ENCODE measurements around the gene ANKS6.

Gene ANKS6

DNA sequence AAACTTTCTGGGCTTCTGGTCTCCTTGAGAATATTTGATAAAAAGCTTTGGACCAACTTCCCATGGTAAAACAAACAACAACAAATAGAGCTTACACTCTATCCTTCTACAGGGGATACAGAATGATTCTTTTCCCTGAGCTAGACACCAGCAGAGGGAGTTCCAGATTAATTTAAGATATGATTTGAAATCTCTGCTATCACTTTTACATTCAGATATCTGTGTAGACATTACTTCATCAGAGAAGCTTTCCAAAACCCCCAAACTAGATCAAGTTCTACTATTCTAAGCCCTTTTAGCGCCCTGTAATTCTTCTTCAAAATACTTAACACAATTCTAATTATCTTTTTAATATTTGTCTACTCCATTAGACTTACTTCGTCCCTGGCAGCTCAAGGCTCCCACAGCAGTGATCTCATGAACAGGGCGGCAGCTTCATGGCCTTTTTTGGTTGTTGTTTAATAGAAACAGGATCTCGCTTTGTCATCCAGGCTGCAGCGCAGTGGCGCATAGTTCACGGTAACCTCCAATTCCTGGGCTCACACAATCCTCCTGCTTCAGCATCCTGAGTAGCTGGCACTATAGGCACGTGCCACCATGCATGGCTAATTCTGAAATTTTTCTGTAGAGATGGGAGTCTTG is 10.2 kb upstream of the ANKS6 start:
- Mint-ChIP-seq H3K4me1 (ENCODE audit: low read depth) (peaks cover 31% of the 10 kb centered on the region), H3K36me3 (peaks cover 2% of the 10 kb centered on the region), H3K9me3 (ENCODE audit: low read depth) (no peaks in the 10 kb centered on the region), H3K4me3 (peak overlapping the region; percentile 87), H3K27ac (no peak overlapping the region), H3K27me3 (peaks cover 1% of the 10 kb centered on the region)

DNA sequence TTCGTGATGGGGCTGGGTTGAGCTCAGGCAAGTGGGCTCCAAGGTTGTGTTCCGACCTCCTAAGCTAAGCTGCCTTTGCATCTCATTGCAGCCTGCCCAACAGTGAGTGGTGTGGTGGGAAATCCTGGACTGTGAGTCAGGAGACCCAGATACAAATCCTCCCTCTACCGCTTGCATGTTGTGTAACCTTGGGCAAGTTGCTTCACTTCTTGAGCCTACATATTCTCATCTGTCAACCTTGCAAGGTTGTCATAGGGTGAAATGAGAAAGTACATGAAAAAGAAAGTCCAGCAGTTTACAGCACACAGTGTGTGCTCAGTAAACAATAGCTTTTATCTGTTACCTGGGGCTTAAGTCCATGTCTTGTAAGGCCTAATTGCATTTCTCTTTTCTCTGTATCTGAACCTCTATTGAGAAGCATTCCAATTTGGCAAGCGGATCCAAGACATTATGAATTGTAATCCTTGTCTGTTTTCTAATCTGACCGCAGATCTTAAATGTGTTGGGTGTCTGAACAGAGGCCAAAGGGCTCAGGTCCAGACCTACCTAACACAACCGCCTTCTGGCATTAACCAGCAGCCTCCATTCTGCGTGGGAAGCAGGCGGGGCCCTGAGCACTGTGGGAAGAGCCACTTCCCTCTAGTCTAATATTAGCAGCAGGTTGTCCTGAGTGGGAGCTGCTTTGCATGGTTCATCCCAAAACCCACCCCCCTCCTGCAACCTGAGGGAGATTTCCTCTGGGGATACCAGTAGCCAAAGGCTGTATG is 9.3 kb upstream of the ANKS6 start:
- Mint-ChIP-seq H3K27ac (no peak overlapping the region), H3K4me3 (no peak overlapping the region), H3K4me1 (ENCODE audit: low read depth) (peaks cover 24% of the 10 kb centered on the region), H3K9me3 (ENCODE audit: low read depth) (no peaks in the 10 kb centered on the region), H3K36me3 (no peaks in the 10 kb centered on the region), H3K27me3 (peaks cover 1% of the 10 kb centered on the region)

DNA sequence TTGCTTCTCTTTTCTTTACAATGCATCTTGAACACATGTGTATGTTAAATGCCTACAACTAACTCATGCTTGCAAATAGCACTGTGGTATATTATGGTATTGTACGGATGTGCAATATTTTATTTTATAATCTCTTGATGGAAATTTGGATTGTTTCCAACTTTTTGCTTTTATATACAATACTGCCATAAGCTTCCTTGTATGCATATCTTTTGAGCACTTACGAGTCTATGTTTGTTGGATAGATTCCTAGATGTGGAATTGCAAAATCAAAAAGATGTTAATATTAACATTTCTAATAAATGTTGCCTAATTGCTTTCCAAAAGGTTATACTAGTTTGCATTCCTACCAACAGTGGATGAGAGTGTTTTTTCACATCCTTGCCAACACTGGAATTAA is 7.7 kb upstream of the ANKS6 start:
- Mint-ChIP-seq H3K27ac (no peak overlapping the region), H3K4me1 (ENCODE audit: low read depth) (peaks cover 16% of the 10 kb centered on the region), H3K4me3 (no peak overlapping the region), H3K36me3 (no peaks in the 10 kb centered on the region), H3K27me3 (peaks cover 1% of the 10 kb centered on the region), H3K9me3 (ENCODE audit: low read depth) (no peaks in the 10 kb centered on the region)

DNA sequence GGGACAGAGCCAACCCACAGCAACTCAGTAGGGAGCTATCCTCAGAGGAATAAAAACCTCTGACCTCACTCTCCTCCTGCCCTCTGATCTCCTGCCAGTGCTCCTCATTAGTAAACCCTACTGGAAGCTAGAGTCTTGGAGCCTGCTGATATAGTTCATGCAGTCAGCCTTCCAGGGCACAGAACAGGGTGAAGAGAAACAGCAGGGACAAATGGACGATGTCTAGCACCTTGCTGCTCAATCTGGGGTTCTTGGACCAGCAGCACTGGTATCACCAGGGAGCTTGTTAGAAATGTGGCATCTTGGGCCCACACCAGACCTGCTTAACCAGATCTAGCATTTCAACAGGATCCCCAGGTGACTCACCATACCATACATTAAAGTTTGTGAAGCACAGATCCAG is 5.6 kb upstream of the ANKS6 start:
- Mint-ChIP-seq H3K9me3 (ENCODE audit: low read depth) (no peaks in the 10 kb centered on the region), H3K4me1 (ENCODE audit: low read depth) (peaks cover 6% of the 10 kb centered on the region), H3K36me3 (peaks cover 2% of the 10 kb centered on the region), H3K27ac (no peak overlapping the region), H3K27me3 (peaks cover 3% of the 10 kb centered on the region), H3K4me3 (no peak overlapping the region)

DNA sequence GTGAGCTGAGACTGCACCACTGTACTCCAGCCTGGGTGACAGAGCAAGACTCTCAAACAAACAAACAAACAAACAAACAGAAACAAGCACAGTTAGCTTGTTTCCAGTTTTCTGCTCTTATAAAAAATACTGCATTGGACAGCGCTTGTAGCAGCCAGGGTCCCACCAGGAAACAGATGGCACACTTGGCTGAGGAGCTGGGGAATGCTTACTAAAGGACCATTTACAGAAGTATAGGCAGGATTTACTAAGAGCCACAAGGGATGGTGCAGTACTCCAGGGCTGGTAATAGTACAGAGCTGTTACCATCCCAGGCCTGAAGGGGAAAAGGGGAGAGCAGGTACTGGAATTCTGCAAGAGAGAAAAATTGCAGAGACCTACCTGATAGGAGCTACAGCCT is 5.2 kb upstream of the ANKS6 start:
- H3K4me1 Mint-ChIP-seq (ENCODE audit: low read depth): peaks cover 4% of the 10 kb centered on the region
- H3K9me3 Mint-ChIP-seq (ENCODE audit: low read depth): no peaks in the 10 kb centered on the region
- H3K27ac Mint-ChIP-seq: no peak overlapping the region
- H3K36me3 Mint-ChIP-seq: peaks cover 2% of the 10 kb centered on the region
- H3K4me3 Mint-ChIP-seq: no peak overlapping the region
- H3K27me3 Mint-ChIP-seq: peaks cover 3% of the 10 kb centered on the region

DNA sequence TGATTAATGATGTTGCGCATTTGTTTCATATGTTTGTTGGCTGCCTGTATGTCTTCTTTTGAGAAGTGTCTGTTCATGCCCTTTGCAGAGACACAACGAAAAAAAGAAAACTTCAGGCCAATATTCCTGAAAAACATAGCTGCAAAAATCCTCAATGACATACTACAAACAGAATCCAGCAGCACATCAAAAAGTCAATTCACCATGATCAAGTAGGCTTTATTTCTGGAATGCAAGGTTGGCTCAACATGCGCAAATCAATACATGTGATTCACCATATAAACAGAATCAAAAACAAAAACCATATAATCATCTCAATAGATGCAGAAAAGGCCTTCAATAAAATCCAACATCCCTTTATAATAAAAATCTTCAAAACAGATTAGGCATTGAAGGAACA is 1.9 kb upstream of the ANKS6 start:
- Mint-ChIP-seq H3K4me1 (ENCODE audit: low read depth) (peaks cover 21% of the 10 kb centered on the region), H3K27ac (no peak overlapping the region), H3K4me3 (peak overlapping the region; percentile 51), H3K36me3 (peaks cover 2% of the 10 kb centered on the region), H3K9me3 (ENCODE audit: low read depth) (no peaks in the 10 kb centered on the region), H3K27me3 (peaks cover 1% of the 10 kb centered on the region)

DNA sequence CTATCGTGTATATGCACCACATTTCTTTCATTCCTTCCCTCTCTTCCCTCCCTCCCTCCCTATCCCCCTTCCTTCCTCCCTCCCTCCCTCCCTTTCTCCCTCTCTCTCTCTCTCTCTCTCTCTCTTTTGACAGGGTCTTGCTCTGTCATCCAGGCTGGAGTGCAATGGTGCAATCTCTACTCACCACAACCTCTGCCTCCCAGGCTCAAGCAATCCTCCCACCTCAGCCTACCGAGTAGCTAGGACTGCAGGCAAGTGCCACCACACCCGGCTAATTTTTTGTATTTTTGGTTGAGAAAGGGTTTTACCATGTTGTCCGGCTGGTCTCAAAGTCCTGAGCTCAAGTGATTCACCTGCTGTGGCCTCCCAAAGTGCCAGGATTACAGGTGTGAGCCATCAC is 1.1 kb upstream of the ANKS6 start:
- H3K4me1 Mint-ChIP-seq (ENCODE audit: low read depth): peaks cover 22% of the 10 kb centered on the region
- H3K36me3 Mint-ChIP-seq: peaks cover 2% of the 10 kb centered on the region
- no peaks in the 10 kb centered on the region for H3K9me3 Mint-ChIP-seq (ENCODE audit: low read depth)
- H3K27ac Mint-ChIP-seq: no peak overlapping the region
- H3K4me3 Mint-ChIP-seq: peak overlapping the region; percentile 88
- peaks cover 1% of the 10 kb centered on the region for H3K27me3 Mint-ChIP-seq

DNA sequence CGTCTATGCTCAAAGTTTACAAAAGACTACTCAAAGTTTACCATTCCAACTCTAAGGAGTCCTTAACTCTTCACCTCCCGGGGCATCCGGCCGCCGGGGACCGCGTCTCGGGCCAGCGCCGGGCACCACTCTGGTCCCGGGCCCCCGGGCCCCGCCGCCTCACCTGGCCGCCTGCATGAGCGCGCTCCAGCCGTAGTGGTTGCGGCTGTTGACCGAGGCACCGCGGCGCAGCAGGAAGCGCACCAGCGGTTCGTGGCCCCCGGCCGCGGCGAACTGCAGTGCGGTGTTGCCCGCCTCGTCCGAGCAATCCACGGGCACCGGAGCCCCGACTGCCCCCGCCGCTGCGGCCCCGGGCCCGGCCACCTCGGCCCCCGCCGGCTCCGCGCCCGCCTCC is 388 bp downstream of the ANKS6 start:
- Mint-ChIP-seq H3K9me3 (ENCODE audit: low read depth) (no peaks in the 10 kb centered on the region), H3K27me3 (peaks cover 1% of the 10 kb centered on the region), H3K27ac (no peak overlapping the region), H3K4me1 (ENCODE audit: low read depth) (peaks cover 34% of the 10 kb centered on the region), H3K36me3 (peaks cover 2% of the 10 kb centered on the region), H3K4me3 (peak overlapping the region; percentile 84)

- H3K27me3 Mint-ChIP-seq: peaks cover 1% of the 10 kb centered on the region
- peaks cover 35% of the 10 kb centered on the region for H3K4me1 Mint-ChIP-seq (ENCODE audit: low read depth)
- peak overlapping the region; percentile 7 for H3K27ac Mint-ChIP-seq
- H3K36me3 Mint-ChIP-seq: peaks cover 2% of the 10 kb centered on the region
- peak overlapping the region; percentile 84 for H3K4me3 Mint-ChIP-seq
- H3K9me3 Mint-ChIP-seq (ENCODE audit: low read depth): no peaks in the 10 kb centered on the region
Measured at GRCh38 chr9:98795295-98795955, 930 bp downstream of the ANKS6 start.

DNA sequence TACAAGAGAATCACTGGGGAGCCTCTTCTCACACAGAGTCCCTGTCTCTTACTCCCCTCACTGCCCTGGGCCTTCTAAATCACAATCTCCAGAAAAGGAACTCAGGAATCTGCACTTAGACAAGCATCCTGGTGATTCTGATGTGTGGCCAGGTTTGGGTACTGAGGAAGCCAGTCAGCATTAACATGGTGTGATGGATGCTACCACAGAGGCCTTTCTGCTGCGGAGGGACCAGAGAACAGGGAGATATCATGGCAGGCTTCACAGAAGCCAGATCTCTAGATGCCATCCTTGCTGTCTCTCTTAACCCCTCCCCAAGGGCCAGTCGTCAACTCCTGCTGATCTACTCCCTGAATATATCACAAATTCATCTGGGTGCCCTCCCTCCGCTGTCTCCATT is 1.6 kb downstream of the ANKS6 start:
- Mint-ChIP-seq H3K9me3 (ENCODE audit: low read depth) (no peaks in the 10 kb centered on the region), H3K4me3 (peak overlapping the region; percentile 84), H3K36me3 (peaks cover 2% of the 10 kb centered on the region), H3K27ac (no peak overlapping the region), H3K4me1 (ENCODE audit: low read depth) (peaks cover 35% of the 10 kb centered on the region), H3K27me3 (peaks cover 1% of the 10 kb centered on the region)

DNA sequence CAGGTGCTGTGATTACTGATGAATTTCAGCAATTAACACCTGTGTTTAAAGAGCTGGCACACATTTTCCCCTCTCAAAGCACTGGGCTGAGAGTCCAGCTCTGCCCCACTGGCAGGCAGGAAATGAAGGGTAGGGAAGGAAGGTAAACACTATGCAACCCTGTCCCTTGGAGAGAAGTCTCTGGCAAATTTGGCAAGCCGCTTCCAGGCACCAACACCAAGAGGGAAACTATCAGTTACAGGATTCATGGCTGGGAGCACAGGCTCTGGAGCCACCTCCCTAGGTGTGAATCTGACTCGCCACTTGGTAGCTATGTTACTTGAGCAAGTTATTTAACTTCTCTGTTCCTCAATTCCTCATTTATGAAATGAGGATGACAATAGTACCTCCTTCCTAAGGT is 3.3 kb downstream of the ANKS6 start:
- Mint-ChIP-seq H3K27me3 (no peaks in the 10 kb centered on the region), H3K36me3 (peaks cover 2% of the 10 kb centered on the region), H3K4me1 (ENCODE audit: low read depth) (peaks cover 35% of the 10 kb centered on the region), H3K27ac (no peak overlapping the region), H3K9me3 (ENCODE audit: low read depth) (no peaks in the 10 kb centered on the region), H3K4me3 (no peak overlapping the region)

- Mint-ChIP-seq H3K27ac (no peak overlapping the region), H3K4me1 (ENCODE audit: low read depth) (peaks cover 31% of the 10 kb centered on the region), H3K9me3 (ENCODE audit: low read depth) (no peaks in the 10 kb centered on the region), H3K4me3 (no peak overlapping the region), H3K36me3 (peaks cover 2% of the 10 kb centered on the region), H3K27me3 (no peaks in the 10 kb centered on the region)
Measured at GRCh38 chr9:98791608-98792490, 4.5 kb downstream of the ANKS6 start.

DNA sequence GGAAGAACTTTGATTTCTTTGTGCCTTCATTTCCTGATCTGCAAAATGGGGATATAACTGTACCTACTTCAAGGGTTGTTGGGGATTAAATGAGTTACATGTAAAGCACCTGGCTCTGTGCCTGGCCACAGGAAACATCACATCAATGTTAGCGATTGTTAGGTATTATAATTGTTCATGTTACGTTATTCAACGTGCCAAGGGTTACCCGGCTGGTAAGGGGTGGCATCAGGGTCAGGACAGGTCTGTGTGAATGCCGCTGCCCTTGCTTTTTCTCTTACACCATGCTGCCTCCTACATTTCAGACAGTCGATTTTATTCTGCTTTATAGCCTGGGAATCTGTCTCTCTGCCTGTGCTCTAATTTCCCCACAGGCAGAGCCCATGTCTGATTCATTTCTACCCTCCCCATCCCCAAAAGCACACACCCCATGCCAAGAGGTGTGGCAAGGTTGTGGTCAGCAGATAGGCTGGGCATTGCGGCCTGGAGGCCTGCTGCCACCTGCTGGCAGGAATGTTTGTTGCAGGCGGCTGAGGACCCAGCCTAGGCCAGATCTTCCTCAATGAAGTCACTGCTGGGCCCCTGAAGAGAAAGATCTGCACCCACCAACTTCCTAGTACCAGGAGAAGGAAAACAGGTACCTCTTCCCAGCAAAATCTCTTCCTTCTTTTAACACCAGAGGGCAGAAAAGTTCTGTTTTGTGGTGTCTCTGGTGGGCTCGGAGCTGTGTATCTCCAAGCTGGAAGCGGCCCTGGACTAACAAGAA is 5.3 kb downstream of the ANKS6 start:
- H3K27ac Mint-ChIP-seq: no peak overlapping the region
- H3K4me3 Mint-ChIP-seq: no peak overlapping the region
- H3K36me3 Mint-ChIP-seq: peaks cover 2% of the 10 kb centered on the region
- no peaks in the 10 kb centered on the region for H3K27me3 Mint-ChIP-seq
- no peaks in the 10 kb centered on the region for H3K9me3 Mint-ChIP-seq (ENCODE audit: low read depth)
- peaks cover 31% of the 10 kb centered on the region for H3K4me1 Mint-ChIP-seq (ENCODE audit: low read depth)

DNA sequence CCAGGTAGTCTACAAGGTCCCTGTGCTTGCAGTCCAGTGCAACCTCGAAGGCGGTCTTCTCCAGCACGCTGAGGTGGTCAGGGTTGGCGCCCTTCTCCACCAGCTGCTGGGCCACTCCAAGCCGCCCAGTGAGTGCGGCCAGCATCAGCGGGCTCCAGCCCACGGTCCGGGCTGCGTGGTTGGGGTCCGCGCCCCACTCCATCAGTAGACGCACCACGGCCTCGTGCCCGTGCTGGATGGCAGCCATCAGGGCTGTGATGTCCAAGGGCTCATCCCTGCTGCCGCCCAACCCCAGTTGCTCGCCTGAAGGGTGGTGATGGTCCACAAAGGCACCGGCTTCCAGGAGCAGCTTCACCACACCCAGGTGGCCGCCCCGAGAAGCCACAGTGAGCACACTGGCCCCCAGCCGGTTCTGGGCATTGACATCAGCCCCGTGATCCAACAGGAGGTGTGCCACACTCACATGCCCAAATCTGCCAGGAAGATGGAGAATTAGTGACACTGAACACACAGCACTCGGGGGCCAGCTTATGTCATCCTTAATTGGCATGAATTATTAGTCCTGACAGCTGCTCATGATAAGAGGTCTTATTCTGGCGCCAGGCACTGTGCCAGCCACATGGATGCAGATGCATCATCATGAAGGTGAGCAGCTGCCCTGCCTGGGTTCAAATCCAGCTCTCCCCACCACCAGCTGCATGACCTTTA is 6.1 kb downstream of the ANKS6 start:
- H3K27ac Mint-ChIP-seq: no peak overlapping the region
- no peaks in the 10 kb centered on the region for H3K27me3 Mint-ChIP-seq

More for the DNA sequence above, 6.1 kb downstream of the ANKS6 start:
- Mint-ChIP-seq H3K9me3 (ENCODE audit: low read depth) (no peaks in the 10 kb centered on the region), H3K4me3 (no peak overlapping the region), H3K4me1 (ENCODE audit: low read depth) (peaks cover 26% of the 10 kb centered on the region), H3K36me3 (peaks cover 2% of the 10 kb centered on the region)
